ENCODE measurements around the gene ACADL.

Gene ACADL

GRCh38 chr2:210169516-210170195 lies 55.6 kb downstream of the ACADL start:
- DNase-seq = peak in 1 of 14 donors; percentile 15

- no peak for DNase-seq
Observed at GRCh38 chr2:210167227-210167626, 58.0 kb downstream of the ACADL start.

GRCh38 chr2:210162466-210163124 lies 62.7 kb downstream of the ACADL start:
- DNase-seq = no peak

DNA sequence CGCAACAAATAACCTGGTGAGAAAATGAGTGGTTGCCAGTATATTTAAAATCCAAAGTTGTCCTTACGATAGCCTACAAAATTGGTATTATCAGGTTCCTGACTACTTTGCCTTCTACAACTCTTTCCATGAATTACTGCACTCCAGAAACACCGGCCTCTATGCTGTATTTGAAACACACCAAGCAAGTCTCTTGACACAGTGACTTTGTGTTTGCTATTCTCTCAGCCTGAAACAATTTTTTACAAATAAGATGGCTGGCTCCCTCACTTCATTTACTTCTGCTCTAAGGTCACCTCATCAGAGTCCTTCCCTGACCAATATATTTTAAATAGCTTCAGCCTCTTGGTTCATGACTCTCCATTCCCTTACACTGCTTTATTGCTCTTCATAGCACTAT lies 66.2 kb downstream of the ACADL start:
- no peak for DNase-seq

GRCh38 chr2:210158236-210158635 lies 67.0 kb downstream of the ACADL start:
- DNase-seq = no peak

- no peak for DNase-seq
Observed at GRCh38 chr2:210157526-210157925, 67.7 kb downstream of the ACADL start.

DNA sequence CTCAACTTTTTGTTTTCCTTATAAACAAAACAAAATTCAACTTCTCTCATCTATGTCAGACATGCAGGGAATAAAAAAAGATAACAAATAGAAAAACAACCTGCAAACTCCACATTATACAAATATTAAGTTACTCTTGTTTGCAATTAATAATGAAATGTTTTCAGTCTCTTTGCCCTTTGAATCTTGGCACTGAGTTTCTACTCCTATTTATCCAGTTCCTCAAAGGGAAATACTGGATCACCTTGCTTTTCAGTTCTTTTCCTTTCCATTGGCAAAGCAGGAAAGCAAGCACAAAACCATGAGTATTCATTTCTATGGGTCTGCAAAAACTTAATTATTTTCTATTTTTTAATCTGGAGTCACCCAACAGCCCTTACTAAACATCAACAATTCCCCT lies 77.6 kb downstream of the ACADL start:
- no peak for DNase-seq

Measured in C1 segment of cervical spinal cord (tissue), 14 donors.